Kidney epithelial cell (primary cell): Measurements from ENCODE around the gene HHATL. TPM values are rescaled to one million over a fixed set of nuclear protein-coding genes. Genes with fewer than 3 reads are reported as not detected.

Experiments used
- DNase-seq: peaks from one replicate; pipeline ENCODE4 v3.0.0-alpha.2; 2010; ENCODE audit warnings: low read depth
- H3K27me3 ChIP-seq: 2 replicates; pipeline ENCODE4 v1.6.0; 2011; ENCODE audit warnings: low read length; ENCODE audit not compliant: control insufficient read depth, insufficient read depth
- H3K36me3 ChIP-seq: 2 replicates; pipeline ENCODE4 v1.5.1; 2011; ENCODE audit warnings: low read length; ENCODE audit not compliant: control insufficient read depth, insufficient read depth
- H3K4me3 ChIP-seq: 2 replicates; pipeline ENCODE4 v1.5.1; 2011; ENCODE audit warnings: low read depth, mild to moderate bottlenecking, control low read depth, low read length
- total RNA-seq: library from RNA; depleted of rRNA; stranded (reverse); fragments of >200 nt; gene quantifications from 2 replicates; pipeline ENCODE4 v1.2.3, GENCODE V29; 2015
- TF ChIP-seq, protein P1 (sequence below): IDR thresholded peaks from 2 replicates; pipeline ENCODE4 v1.5.1; 2011; ENCODE audit warnings: mild to moderate bottlenecking, moderate library complexity, low read length, control low read depth, inconsistent platforms; ENCODE audit not compliant: insufficient read depth, poor library complexity, severe bottlenecking

The HHATL gene
- total RNA-seq, 1 donor from 2014 or later = not detected

DNA sequence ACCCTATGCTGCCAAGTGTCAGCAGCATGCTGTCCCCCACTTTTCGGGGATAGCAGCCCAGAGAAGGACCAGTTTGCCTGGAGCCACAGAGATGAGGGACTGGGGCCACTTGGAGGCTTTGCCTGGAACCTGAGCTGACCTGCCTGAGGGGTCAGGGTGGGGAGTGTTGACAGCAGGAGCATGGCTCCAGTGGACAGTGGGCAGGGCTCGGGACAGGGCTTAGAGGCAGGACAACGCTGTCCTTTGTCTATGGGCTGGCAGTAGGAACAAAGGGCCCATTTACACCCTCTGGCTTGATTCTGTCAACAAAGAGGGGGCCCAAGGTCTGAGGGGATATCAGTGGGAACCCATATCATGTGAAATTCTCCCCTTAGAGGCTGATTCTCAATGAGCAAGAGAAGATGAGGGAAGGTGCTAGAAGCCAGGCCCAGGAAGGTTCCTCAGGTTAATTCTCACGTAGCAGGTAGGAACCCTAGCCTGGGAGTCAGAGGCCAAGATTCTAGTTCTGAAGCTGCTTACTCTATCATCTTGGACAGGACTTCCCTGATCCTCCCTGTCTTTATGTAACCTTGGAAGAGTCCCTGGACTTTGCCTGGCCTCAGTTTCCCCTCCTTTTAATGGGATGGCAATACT lies 29.7 kb upstream of the HHATL start:
- peaks cover 7% of the 10 kb centered on the region for H3K27me3 ChIP-seq
- TF ChIP-seq, protein P1, sequence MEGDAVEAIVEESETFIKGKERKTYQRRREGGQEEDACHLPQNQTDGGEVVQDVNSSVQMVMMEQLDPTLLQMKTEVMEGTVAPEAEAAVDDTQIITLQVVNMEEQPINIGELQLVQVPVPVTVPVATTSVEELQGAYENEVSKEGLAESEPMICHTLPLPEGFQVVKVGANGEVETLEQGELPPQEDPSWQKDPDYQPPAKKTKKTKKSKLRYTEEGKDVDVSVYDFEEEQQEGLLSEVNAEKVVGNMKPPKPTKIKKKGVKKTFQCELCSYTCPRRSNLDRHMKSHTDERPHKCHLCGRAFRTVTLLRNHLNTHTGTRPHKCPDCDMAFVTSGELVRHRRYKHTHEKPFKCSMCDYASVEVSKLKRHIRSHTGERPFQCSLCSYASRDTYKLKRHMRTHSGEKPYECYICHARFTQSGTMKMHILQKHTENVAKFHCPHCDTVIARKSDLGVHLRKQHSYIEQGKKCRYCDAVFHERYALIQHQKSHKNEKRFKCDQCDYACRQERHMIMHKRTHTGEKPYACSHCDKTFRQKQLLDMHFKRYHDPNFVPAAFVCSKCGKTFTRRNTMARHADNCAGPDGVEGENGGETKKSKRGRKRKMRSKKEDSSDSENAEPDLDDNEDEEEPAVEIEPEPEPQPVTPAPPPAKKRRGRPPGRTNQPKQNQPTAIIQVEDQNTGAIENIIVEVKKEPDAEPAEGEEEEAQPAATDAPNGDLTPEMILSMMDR = no peak
- no peak overlapping the region for H3K4me3 ChIP-seq
- no peak for DNase-seq
- H3K36me3 ChIP-seq = no peaks in the 10 kb centered on the region

DNA sequence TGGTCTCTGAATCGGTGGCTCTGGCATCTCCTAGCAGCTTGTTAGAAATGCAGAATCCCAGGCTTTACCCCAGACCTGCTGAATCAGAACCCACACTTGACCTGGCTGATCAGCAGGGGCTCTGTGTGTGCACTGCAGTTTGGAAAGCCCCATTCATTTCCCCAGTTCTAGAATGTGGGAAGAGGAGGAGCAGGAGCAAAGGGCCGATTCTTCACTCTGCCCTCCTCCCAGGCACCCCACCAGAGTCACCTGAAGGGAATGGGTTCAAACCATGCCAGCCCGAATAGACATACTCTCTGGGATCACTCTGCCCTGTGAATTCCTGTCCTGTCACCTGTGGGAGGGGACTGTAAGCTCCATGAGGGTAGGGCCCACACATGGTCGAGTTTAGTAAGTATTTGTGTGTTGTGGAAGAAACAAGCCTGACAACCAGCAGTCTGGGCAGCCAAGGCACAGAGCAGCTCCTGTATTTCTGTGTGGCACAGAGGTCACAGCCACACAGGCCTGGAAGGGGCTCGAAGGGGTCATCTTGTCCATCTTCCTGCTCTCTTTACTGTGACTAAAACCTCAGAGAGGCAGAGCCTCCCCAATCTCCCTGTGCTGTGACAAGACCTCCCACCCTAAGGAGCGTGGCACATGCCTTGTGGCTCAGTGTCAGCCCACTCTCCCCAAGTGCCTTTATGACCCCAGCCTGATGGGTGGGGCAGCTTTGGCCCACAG lies 29.0 kb upstream of the HHATL start:
- H3K27me3 ChIP-seq = peaks cover 7% of the 10 kb centered on the region
- TF ChIP-seq, protein P1 = no peak
- no peak overlapping the region for H3K4me3 ChIP-seq
- no peaks in the 10 kb centered on the region for H3K36me3 ChIP-seq
- DNase-seq = no peak

DNA sequence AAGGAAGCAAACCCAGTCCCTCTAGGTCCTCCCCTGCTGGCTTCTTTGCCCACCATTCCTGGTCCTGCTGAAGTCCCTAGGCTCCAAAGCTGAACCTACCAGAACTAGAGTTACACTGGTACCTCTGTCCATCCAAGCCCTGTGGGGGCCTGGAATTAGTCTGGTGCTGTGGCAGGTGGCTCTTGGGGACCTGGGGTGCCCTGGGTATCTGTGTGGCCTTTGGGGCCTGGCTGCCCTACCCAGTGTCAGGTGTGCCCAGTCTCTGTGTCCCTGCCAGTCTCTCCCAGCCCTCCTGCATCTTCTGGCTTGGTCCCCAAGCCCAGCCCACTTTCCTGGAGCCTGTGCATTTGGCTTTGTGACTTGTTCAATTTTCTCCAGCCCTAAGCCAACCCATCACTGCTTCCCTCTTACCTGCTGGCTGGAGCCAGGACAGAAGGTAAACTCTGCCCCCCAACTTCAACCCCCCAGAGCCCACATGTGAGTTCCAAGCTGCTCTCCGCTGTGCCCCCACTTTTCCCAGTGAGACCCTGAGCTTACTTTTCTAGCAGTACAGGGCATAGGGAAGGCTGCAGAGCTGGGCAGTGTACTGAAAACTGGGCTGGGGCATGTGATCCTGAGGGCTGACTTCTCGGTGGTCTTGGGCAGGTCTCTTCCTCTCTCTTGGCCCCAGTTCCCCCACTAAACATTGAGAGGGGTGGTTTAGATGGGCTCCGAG lies 28.3 kb upstream of the HHATL start:
- H3K27me3 ChIP-seq = peaks cover 7% of the 10 kb centered on the region
- TF ChIP-seq, protein P1 = no peak

DNA sequence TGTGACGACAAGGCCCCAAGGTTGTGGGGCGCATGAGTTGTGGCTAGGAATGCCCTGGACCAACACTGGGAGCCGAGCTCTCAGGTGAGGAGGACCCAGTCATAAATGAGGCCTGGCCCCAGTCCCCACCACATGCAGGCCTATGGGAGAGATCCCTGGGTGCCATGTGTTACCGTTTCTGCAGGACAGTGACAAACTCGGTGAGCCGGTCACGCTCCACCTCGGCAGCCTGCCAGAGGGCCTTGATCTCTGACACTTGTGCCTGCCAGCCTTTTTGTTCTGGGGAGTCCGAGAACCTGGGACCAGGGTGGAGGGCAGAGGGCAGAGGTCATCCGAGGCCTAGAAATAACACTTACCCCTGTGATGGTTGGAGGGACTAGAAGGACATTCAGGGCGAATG lies 27.7 kb upstream of the HHATL start:
- Histone ChIP-seq H3K36me3 (no peaks in the 10 kb centered on the region), H3K27me3 (peaks cover 7% of the 10 kb centered on the region), H3K4me3 (no peak overlapping the region)
- TF ChIP-seq, protein P1 = no peak
- DNase-seq = no peak

More for the DNA sequence above, 28.3 kb upstream of the HHATL start:
- no peak overlapping the region for H3K4me3 ChIP-seq
- no peaks in the 10 kb centered on the region for H3K36me3 ChIP-seq
- DNase-seq = no peak

DNA sequence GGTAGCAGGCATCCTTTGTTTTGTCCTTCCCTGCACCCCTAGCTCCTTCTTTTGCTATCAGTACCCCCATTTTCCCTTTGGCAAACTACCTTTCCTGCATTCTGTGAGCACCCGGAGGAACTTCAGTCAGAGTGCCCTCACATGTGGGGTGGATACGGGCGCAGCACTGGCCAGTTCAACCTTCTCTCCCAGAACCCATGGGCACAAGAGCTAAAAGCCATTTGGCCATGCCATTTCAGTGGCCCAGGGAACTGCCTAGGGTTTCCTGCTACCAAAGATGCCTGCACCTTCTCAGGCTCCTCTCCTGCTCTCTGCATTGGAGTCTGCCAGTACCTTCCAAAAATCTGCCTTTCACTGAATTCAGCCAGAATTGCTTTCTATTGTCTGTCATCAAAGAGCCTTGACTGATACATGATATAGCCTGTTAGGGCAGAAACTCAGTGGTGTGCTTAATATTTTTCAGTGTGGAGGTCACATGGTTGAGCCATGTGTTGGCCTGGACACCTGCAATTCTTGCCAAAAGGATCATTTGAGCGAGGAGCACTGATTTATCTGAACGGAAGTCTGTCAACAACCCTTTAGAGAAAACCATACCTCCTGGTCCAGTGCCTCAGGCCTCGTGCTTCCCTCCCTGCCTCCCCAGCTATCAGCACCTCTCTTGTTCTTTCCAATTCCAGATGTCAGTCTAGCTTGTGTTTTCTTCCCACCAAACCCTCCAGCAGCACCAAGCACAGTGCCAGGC lies 27.0 kb upstream of the HHATL start:
- TF ChIP-seq, protein P1 = no peak
- no peak for DNase-seq
- Histone ChIP-seq H3K27me3 (peaks cover 7% of the 10 kb centered on the region), H3K4me3 (no peak overlapping the region), H3K36me3 (no peaks in the 10 kb centered on the region)
